Measurements from ENCODE around the gene SPSB1. TPM values are rescaled to one million over a fixed set of nuclear protein-coding genes. Genes with fewer than 3 reads are reported as not detected.

Gene SPSB1
- total RNA-seq, 4 donors from 2014 or later: 40.0 to 82.1 (median 52.6) TPM

DNA sequence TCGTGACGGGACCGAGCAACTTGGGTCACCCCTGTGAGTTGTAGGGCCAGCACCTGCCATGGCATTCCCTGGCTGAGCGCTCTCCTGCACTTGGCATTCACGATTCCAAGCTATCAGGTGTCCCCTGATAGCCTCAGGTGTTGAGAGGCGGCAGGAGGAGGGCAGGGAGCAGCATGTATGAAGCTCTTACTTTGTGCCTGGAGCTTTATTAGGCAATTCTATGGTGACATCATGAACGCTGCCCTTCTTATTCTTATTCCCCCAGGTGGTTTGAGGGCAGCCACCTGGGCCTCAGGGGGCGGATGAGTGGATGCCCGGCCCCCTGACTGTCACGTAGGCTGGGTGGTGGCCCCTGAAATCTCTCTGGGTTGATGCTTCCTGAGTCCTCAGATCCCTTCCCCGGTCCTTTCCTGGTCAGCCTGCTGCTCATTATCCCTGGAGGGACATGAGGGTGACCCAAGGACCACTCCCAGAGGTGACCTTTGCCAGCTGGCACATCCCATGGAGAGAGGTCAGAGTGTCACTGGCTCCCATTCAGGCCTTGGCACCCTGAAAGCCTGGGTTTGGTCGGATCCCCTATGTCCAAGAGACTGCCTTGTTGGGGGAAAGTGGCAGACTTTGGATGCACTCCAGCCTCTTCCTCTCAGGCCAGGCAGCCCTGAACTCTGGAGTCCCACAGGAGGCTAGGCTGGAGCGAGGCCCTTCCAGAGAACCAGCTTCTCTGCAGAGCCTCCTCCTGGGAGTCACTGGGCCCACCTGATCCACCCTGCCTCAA, 51.9 kb downstream of the SPSB1 start:
- Histone ChIP-seq H3K9me3 (no peaks in the 10 kb centered on the region), H3K36me3 (no peaks in the 10 kb centered on the region), H3K27me3 (no peaks in the 10 kb centered on the region), H3K4me1 (peaks cover 10 to 38% (median 24%) of the 10 kb centered on the region in 4 donors), H3K4me3 (no peak overlapping the region), H3K27ac (no peak overlapping the region)
- TF ChIP-seq POLR2AphosphoS5 (IDR thresholded peaks at IDR 0.05): no peak
- no peak for TF ChIP-seq POLR2A (IDR thresholded peaks at IDR 0.05)
- TF ChIP-seq EP300 (IDR thresholded peaks at IDR 0.05; ENCODE audit: low read depth): no peak
- TF ChIP-seq, protein P1, sequence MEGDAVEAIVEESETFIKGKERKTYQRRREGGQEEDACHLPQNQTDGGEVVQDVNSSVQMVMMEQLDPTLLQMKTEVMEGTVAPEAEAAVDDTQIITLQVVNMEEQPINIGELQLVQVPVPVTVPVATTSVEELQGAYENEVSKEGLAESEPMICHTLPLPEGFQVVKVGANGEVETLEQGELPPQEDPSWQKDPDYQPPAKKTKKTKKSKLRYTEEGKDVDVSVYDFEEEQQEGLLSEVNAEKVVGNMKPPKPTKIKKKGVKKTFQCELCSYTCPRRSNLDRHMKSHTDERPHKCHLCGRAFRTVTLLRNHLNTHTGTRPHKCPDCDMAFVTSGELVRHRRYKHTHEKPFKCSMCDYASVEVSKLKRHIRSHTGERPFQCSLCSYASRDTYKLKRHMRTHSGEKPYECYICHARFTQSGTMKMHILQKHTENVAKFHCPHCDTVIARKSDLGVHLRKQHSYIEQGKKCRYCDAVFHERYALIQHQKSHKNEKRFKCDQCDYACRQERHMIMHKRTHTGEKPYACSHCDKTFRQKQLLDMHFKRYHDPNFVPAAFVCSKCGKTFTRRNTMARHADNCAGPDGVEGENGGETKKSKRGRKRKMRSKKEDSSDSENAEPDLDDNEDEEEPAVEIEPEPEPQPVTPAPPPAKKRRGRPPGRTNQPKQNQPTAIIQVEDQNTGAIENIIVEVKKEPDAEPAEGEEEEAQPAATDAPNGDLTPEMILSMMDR (IDR thresholded peaks at IDR 0.05): no peak
- WGBS, 2 donors (ENCODE audit: low coverage in 1 of 2): 88% methylated on average over 13 of the region's 13 CpGs; no CpG with 5 or more reads in 1 of the 2 donors
- in situ Hi-C loops (cut with MboI; ENCODE audit: low pct_ligation_motif_present in 1 of 4, low pct_unique_long_range_greater_than_20kb in 1 of 4, low sequenced_read_pairs in 3 of 4) (no loop called here), intact Hi-C loops (cut with DNase I; ENCODE audit: low total_unique reads) (no loop called here)
- DNase-seq: no peak

DNA sequence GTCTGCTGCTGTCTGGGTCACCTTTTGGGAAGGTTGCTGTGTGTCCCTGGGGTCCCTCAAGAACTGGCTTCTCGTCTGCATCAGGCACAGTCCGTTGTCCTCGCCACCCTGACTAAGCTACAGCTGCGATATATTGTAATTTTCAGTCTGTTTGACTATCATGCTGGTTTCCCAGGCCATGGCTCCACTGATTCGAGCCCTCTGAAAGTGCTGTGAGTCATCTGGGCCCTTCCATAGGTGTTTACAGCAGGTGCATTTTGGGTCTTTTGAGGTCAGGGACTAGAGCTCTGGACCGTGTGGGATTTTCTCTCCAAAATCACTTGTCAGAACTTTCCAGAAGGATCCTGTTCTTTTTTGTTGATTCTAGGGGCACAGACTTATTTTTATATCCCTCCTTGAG, 52.8 kb downstream of the SPSB1 start:
- WGBS, 2 donors (ENCODE audit: low coverage in 1 of 2): 85% methylated on average over 6 of the region's 6 CpGs; no CpG with 5 or more reads in 1 of the 2 donors
- TF ChIP-seq EP300 (IDR thresholded peaks at IDR 0.05; ENCODE audit: low read depth) (no peak), POLR2AphosphoS5 (IDR thresholded peaks at IDR 0.05) (no peak), POLR2A (IDR thresholded peaks at IDR 0.05) (no peak)
- TF ChIP-seq, protein P1 (IDR thresholded peaks at IDR 0.05): no peak
- no peaks in the 10 kb centered on the region for H3K27me3 ChIP-seq
- no peaks in the 10 kb centered on the region for H3K9me3 ChIP-seq
- in situ Hi-C loops (cut with MboI; ENCODE audit: low pct_ligation_motif_present in 1 of 4, low pct_unique_long_range_greater_than_20kb in 1 of 4, low sequenced_read_pairs in 3 of 4): no loop called here
- H3K4me3 ChIP-seq: no peak overlapping the region
- DNase-seq: no peak
- H3K27ac ChIP-seq: no peak overlapping the region
- no peaks in the 10 kb centered on the region for H3K36me3 ChIP-seq
- intact Hi-C loops (cut with DNase I; ENCODE audit: low total_unique reads): no loop called here
- peaks cover 14 to 35% (median 24%) of the 10 kb centered on the region in 4 donors for H3K4me1 ChIP-seq

DNA sequence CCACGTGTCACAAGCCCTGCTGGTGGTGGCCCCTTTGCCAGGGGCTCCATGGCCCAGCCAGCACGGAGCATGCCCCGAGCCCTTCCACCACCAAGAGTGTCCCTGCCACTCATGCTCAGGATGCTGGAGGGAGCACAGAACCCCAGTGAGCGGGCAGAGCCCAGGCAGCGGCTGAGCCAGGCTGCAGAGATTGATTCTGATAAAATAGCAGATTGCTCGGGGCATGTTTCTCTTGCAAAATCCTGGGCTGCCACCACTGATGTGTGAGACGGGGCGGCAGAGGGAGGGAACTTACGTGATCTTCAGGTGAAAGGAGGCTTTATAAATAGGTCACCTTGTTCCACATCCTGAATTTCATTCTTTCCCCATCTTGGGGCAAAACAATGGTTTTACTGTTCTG, 53.2 kb downstream of the SPSB1 start:
- DNase-seq: no peak
- Histone ChIP-seq H3K27ac (no peak overlapping the region), H3K4me3 (no peak overlapping the region), H3K36me3 (no peaks in the 10 kb centered on the region), H3K4me1 (peaks cover 17 to 35% (median 26%) of the 10 kb centered on the region in 4 donors), H3K9me3 (no peaks in the 10 kb centered on the region), H3K27me3 (no peaks in the 10 kb centered on the region)
- in situ Hi-C loops (cut with MboI; ENCODE audit: low pct_ligation_motif_present in 1 of 4, low pct_unique_long_range_greater_than_20kb in 1 of 4, low sequenced_read_pairs in 3 of 4): no loop called here
- no peak for TF ChIP-seq EP300 (IDR thresholded peaks at IDR 0.05; ENCODE audit: low read depth)
- no peak for TF ChIP-seq POLR2AphosphoS5 (IDR thresholded peaks at IDR 0.05)
- no peak for TF ChIP-seq POLR2A (IDR thresholded peaks at IDR 0.05)
- TF ChIP-seq, protein P1 (IDR thresholded peaks at IDR 0.05): no peak
- WGBS, 2 donors (ENCODE audit: low coverage in 1 of 2): 79% methylated on average over 9 of the region's 9 CpGs; no CpG with 5 or more reads in 1 of the 2 donors
- intact Hi-C loops (cut with DNase I; ENCODE audit: low total_unique reads): no loop called here

DNA sequence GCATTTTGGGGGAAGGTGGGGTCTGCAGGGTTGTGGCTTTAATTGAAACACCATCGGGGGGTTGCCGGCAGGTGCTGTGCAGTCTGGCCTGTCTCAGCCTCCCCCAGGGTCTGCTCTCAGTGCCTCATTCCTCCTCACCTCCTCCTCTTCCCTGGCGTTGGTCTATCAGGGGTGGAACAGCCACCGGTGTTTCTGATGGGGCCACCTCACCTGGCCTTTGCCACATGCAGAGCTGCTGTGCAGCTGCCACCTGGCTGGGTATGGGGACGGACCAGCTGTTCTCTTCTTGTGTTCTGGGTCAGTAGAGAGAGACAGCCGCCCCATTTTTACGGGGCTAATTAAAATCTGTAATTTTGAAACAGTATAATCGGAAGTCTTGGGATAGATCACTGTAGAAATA, 53.9 kb downstream of the SPSB1 start:
- intact Hi-C loops (cut with DNase I; ENCODE audit: low total_unique reads) (no loop called here), in situ Hi-C loops (cut with MboI; ENCODE audit: low pct_ligation_motif_present in 1 of 4, low pct_unique_long_range_greater_than_20kb in 1 of 4, low sequenced_read_pairs in 3 of 4) (no loop called here)
- H3K27me3 ChIP-seq: no peaks in the 10 kb centered on the region
- peaks cover 17 to 36% (median 26%) of the 10 kb centered on the region in 4 donors for H3K4me1 ChIP-seq
- no peak overlapping the region for H3K27ac ChIP-seq
- no peaks in the 10 kb centered on the region for H3K9me3 ChIP-seq
- WGBS, 2 donors (ENCODE audit: low coverage in 1 of 2): 67 to 100% methylated on average over 2 to 6 of the region's 8 CpGs
- H3K36me3 ChIP-seq: no peaks in the 10 kb centered on the region
- H3K4me3 ChIP-seq: no peak overlapping the region
- TF ChIP-seq EP300 (IDR thresholded peaks at IDR 0.05; ENCODE audit: low read depth) (no peak), POLR2A (IDR thresholded peaks at IDR 0.05) (no peak)
- TF ChIP-seq, protein P1 (IDR thresholded peaks at IDR 0.05): no peak
- DNase-seq: no peak
